Measurements from ENCODE around the gene BCO2. TPM values are rescaled to one million over a fixed set of nuclear protein-coding genes. Genes with fewer than 3 reads are reported as not detected.

Gene BCO2
- total RNA-seq, 2 donors from 2014 or later, result 3.2 to 9.1 TPM

DNA sequence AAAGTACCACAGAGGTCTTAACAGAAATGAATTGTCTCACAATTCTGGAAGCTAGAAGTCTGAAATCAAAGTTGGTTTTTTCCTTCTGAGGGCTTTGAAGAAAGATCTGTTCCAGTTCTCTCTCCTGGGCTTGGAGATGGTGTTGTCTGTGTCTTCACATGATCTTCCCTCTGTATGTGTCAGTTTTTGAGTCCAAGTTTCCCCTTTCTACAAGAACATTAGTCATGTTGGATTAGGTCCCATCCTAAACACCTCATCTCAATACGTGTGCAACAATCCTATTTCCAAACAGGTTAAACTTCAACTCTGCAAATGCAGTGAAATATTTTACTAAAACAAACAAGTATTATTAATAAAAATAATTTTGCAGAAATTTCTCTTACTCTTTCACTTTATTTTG, 47.8 kb downstream of the BCO2 start:
- no peak overlapping the region for H3K27ac ChIP-seq
- WGBS, result 44% methylated on average over 1 of the region's 1 CpG
- H3K36me3 ChIP-seq, result no peaks in the 10 kb centered on the region
- DNase-seq (ENCODE audit: low spot score), result no peak
- H3K9me3 ChIP-seq, result no peaks in the 10 kb centered on the region
- no peaks in the 10 kb centered on the region for H3K4me1 ChIP-seq (replicated peaks)
- TF ChIP-seq POLR2A (IDR thresholded peaks at IDR 0.05) (no peak), POLR2AphosphoS5 (IDR thresholded peaks at IDR 0.05) (no peak)
- TF ChIP-seq, protein P1, sequence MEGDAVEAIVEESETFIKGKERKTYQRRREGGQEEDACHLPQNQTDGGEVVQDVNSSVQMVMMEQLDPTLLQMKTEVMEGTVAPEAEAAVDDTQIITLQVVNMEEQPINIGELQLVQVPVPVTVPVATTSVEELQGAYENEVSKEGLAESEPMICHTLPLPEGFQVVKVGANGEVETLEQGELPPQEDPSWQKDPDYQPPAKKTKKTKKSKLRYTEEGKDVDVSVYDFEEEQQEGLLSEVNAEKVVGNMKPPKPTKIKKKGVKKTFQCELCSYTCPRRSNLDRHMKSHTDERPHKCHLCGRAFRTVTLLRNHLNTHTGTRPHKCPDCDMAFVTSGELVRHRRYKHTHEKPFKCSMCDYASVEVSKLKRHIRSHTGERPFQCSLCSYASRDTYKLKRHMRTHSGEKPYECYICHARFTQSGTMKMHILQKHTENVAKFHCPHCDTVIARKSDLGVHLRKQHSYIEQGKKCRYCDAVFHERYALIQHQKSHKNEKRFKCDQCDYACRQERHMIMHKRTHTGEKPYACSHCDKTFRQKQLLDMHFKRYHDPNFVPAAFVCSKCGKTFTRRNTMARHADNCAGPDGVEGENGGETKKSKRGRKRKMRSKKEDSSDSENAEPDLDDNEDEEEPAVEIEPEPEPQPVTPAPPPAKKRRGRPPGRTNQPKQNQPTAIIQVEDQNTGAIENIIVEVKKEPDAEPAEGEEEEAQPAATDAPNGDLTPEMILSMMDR (IDR thresholded peaks at IDR 0.05), result no peak
- H3K27me3 ChIP-seq (replicated peaks; ENCODE audit: insufficient read depth), result no peaks in the 10 kb centered on the region
- H3K4me3 ChIP-seq, result no peak overlapping the region
- intact Hi-C loops (cut with DNase I), result loop anchor here (10.0 kb wide), 1 partner anchor 1062 kb away; no protein-coding TSS in a partner anchor

DNA sequence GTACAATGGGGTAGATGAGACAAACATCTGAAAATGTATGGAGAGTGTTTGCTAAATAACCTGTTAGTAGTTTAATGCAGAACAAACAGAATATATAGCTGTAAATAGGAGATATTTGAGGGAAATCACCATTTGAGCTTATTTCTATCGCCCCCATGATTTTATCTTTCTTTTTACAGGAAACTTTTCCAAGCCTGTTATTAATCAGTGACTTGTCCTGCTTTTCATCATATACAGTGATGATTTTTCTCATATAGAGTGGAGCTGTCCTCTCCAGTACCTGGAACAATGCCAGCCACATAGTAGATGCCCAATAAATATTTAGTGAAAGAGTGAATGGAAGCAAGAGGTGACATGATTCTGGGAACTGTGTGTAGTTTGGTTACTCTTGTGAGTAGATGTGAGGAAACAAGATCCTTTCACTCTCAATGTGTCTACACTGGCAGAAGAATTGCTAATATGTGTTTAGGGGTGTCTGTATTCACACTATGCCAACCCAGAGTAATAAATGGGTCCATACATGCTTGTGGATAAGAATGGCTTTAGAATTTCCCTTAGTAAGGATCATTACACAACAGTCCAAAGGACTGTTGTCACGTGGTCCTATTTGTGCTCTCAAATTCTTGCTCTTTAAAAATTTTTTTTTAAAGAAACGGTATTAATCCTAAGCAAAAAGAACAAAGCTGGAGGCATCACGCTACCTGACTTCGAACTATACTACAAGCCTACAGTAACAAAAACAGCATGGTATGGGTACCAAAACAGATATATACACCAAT, 48.6 kb downstream of the BCO2 start:
- Histone ChIP-seq H3K27ac (no peak overlapping the region), H3K9me3 (no peaks in the 10 kb centered on the region), H3K27me3 (replicated peaks; ENCODE audit: insufficient read depth) (no peaks in the 10 kb centered on the region), H3K36me3 (no peaks in the 10 kb centered on the region), H3K4me1 (replicated peaks) (no peaks in the 10 kb centered on the region), H3K4me3 (no peak overlapping the region)
- intact Hi-C loops (cut with DNase I), result loop anchor here (10.0 kb wide), 1 partner anchor 1061 kb away; no protein-coding TSS in a partner anchor
- DNase-seq (ENCODE audit: low spot score), result no peak
- TF ChIP-seq, protein P1 (IDR thresholded peaks at IDR 0.05), result no peak
- TF ChIP-seq POLR2AphosphoS5 (IDR thresholded peaks at IDR 0.05), result no peak
- no peak for TF ChIP-seq POLR2A (IDR thresholded peaks at IDR 0.05)
- 89% methylated on average over 5 of the region's 5 CpGs for WGBS

DNA sequence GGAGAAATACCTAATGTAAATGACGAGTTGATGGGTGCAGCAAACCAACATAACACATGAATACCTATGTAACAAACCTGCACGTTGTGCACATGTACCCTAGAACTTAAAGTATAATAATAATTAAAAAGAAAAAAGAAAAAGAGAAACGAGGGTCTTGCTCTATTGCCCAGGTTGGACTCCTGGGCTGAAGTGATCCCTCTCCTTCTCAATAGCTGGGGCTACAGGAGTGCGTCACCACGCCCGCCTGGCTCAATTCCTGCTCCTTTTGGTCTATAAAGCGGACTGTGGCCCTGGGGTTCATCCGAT, 50.4 kb downstream of the BCO2 start:
- no peak for DNase-seq (ENCODE audit: low spot score)
- 25% methylated on average over 8 of the region's 8 CpGs for WGBS
- no peak for TF ChIP-seq POLR2AphosphoS5 (IDR thresholded peaks at IDR 0.05)
- TF ChIP-seq, protein P1 (IDR thresholded peaks at IDR 0.05), result no peak
- no peak for TF ChIP-seq POLR2A (IDR thresholded peaks at IDR 0.05)
- Histone ChIP-seq H3K36me3 (no peaks in the 10 kb centered on the region), H3K4me3 (peak overlapping the region; percentile 55 to 73), H3K9me3 (no peaks in the 10 kb centered on the region), H3K27ac (peak overlapping the region; percentile 94), H3K4me1 (replicated peaks) (no peaks in the 10 kb centered on the region), H3K27me3 (replicated peaks; ENCODE audit: insufficient read depth) (no peaks in the 10 kb centered on the region)
- intact Hi-C loops (cut with DNase I), result loop anchor here (10.0 kb wide), 1 partner anchor 1059 kb away; no protein-coding TSS in a partner anchor

DNA sequence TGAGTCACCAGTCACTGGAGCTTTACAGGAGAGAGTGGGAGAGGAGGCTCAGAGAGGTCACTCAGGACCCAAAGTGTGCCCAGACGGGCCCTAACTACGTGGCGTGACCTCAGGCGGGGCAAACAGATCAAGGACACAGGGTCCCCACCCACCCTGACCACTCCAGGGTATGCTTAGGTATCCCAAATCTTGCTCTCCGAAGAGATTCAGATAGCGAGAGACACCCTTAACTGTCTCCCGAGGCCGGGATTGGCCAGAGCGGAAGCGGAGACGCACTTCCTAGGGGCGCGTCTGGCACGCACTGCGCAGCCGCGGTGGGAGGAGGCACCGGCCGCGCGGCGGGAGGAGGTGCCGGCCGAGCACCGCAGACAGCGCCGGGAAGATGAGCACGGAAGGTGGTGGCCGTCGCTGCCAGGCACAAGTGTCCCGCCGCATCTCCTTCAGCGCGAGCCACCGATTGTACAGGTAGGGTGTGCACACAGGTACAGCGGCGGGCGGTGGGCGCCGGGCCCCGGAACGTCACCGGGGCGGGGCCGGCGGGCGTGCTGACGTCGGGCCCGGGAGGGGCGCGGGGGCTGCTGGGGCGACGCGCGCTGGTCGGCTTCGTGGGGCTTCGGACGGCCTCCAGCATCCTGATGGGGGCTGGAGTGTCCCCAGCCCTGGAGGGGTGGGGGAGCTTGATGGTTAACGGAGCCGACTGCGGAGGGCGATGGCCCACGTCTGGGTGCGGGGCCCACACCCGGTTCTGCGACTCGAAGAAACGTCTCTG, 50.9 kb downstream of the BCO2 start, which contains the start of gene PTS:
TSS of gene PTS (plus strand) at position 367 of the 769 bp plus-strand sequence. CDS start at position 383, 16 bp downstream.
- Histone ChIP-seq H3K4me1 (replicated peaks) (no peaks in the 10 kb centered on the region), H3K9me3 (no peaks in the 10 kb centered on the region), H3K27ac (peak within 1 kb of the TSS; percentile 94), H3K27me3 (replicated peaks; ENCODE audit: insufficient read depth) (no peaks in the 10 kb centered on the region), H3K36me3 (no peaks in the 10 kb centered on the region), H3K4me3 (peak within 1 kb of the TSS; percentile 55 to 73)
- WGBS, result 1% methylated on average over 43 of the region's 70 CpGs
- DNase-seq (ENCODE audit: low spot score), result peak; percentile 72
- TF ChIP-seq, protein P1 (IDR thresholded peaks at IDR 0.05), result peak in 1 of 4 experiments; percentile 19
- TF ChIP-seq POLR2AphosphoS5 (IDR thresholded peaks at IDR 0.05), result peak; percentile 90
- peak; percentile 72 for TF ChIP-seq POLR2A (IDR thresholded peaks at IDR 0.05)
- intact Hi-C loops (cut with DNase I), result loop anchor here (10.0 kb wide), 1 partner anchor 1059 kb away; no protein-coding TSS in a partner anchor

Measured in prostate gland (tissue), 2 donors.